Neuronal stem cell (in vitro differentiated cells): ENCODE measurements around the gene BCO2.

Experiments used
- DNase-seq: peaks from one replicate; pipeline ENCODE4 v3.0.0-alpha.2; 2013; ENCODE audit warnings: low spot score
- H2AFZ ChIP-seq: one replicate; pipeline ENCODE4 v1.6.1; 2013; ENCODE audit warnings: mild to moderate bottlenecking, low read length, inconsistent platforms
- H2AK5ac ChIP-seq: 2 replicates; pipeline ENCODE4 v1.6.1; 2013; ENCODE audit warnings: low read depth, mild to moderate bottlenecking, inconsistent platforms, low read length, moderate library complexity, mixed read lengths
- H2BK120ac ChIP-seq: 2 replicates; pipeline ENCODE4 v1.6.1; 2013; ENCODE audit warnings: low read depth, mild to moderate bottlenecking, inconsistent platforms, low read length, moderate library complexity, mixed read lengths
- H2BK12ac ChIP-seq: one replicate; pipeline ENCODE4 v1.6.1; 2013; ENCODE audit warnings: low read length, inconsistent platforms
- H2BK15ac ChIP-seq: 2 replicates; pipeline ENCODE4 v1.6.1; 2013; ENCODE audit warnings: mild to moderate bottlenecking, low read length, inconsistent platforms, mixed read lengths
- H2BK5ac ChIP-seq: one replicate; pipeline ENCODE4 v1.6.1; 2013; ENCODE audit warnings: inconsistent platforms, mild to moderate bottlenecking, low read length, moderate library complexity
- H3K14ac ChIP-seq: one replicate; pipeline ENCODE4 v1.6.1; 2013; ENCODE audit warnings: low read length, inconsistent platforms
- H3K18ac ChIP-seq: 2 replicates; pipeline ENCODE4 v1.6.1; 2013; ENCODE audit warnings: low read length, inconsistent platforms
- H3K23ac ChIP-seq: 2 replicates; pipeline ENCODE4 v1.6.1; 2013; ENCODE audit warnings: low read depth, mild to moderate bottlenecking, mixed read lengths, low read length, inconsistent platforms; ENCODE audit not compliant: poor library complexity
- H3K27ac ChIP-seq: replicated peaks from 3 replicates; pipeline ENCODE4 v1.5.1; 2013; ENCODE audit warnings: low read length, inconsistent platforms
- H3K27me3 ChIP-seq, 3 experiments: 2 replicates each; pipeline ENCODE4 v1.6.1; 2013; ENCODE audit warnings: low read length in 3 of 3, mild to moderate bottlenecking in 2 of 3, inconsistent platforms in 1 of 3, low read depth in 1 of 3, mixed read lengths in 1 of 3, moderate library complexity in 1 of 3; ENCODE audit not compliant: control insufficient read depth in 3 of 3, insufficient read depth in 3 of 3
- H3K36me3 ChIP-seq, 2 donors: replicated peaks in 1 of 2; 2 replicates each; pipeline ENCODE4 v1.6.1; 2013; ENCODE audit warnings: low read length in 2 of 2; ENCODE audit not compliant: control insufficient read depth in 2 of 2, insufficient read depth in 2 of 2
- H3K4ac ChIP-seq: 2 replicates; pipeline ENCODE4 v1.6.1; 2013; ENCODE audit warnings: inconsistent platforms, mild to moderate bottlenecking, low read length, moderate library complexity
- H3K4me1 ChIP-seq, 2 donors: 1 replicate in 1 of 2; 2 replicates in 1 of 2; pipeline ENCODE4 v1.6.1; 2013; ENCODE audit warnings: low read length in 2 of 2, low read depth in 1 of 2; ENCODE audit not compliant: control insufficient read depth in 2 of 2, insufficient read depth in 1 of 2
- H3K4me2 ChIP-seq: one replicate; pipeline ENCODE4 v1.6.1; 2013; ENCODE audit warnings: mild to moderate bottlenecking, low read length, inconsistent platforms; ENCODE audit not compliant: insufficient read depth, poor library complexity, severe bottlenecking
- H3K4me3 ChIP-seq, 2 donors: 2 replicates each; pipeline ENCODE4 v1.5.1; 2013; ENCODE audit warnings: low read length in 2 of 2, mild to moderate bottlenecking in 2 of 2, inconsistent platforms in 1 of 2, moderate library complexity in 1 of 2
- H3K79me1 ChIP-seq: one replicate; pipeline ENCODE4 v1.6.1; 2013; ENCODE audit warnings: low read depth, mild to moderate bottlenecking, inconsistent platforms, low read length, moderate library complexity
- H3K9ac ChIP-seq: one replicate; pipeline ENCODE4 v1.6.1; 2013; ENCODE audit warnings: mild to moderate bottlenecking, low read depth, low read length, inconsistent platforms; ENCODE audit not compliant: poor library complexity
- H3K9me3 ChIP-seq, 2 donors: replicated peaks in 1 of 2; 2 replicates each; pipeline versions ENCODE3 to v1.6.1; 2013; ENCODE audit warnings: low read length in 2 of 2, mild to moderate bottlenecking in 2 of 2, inconsistent platforms in 1 of 2, low read depth in 1 of 2, mixed read lengths in 1 of 2, moderate library complexity in 1 of 2; ENCODE audit not compliant: control insufficient read depth in 2 of 2, insufficient read depth in 1 of 2
- H4K8ac ChIP-seq: one replicate; pipeline ENCODE4 v1.6.1; 2013; ENCODE audit warnings: low read depth, mild to moderate bottlenecking, inconsistent platforms, low read length, moderate library complexity
- H4K91ac ChIP-seq: one replicate; pipeline ENCODE4 v1.6.1; 2013; ENCODE audit warnings: low read length, low read depth, mild to moderate bottlenecking, inconsistent platforms; ENCODE audit not compliant: poor library complexity
- WGBS, 2 donors: extraction: QIAGEN DNeasy Blood & Tissue Kit; methylation state at CpG; one replicate each; pipeline ENCODE4 v1.1.7; 2013; ENCODE audit warnings: missing lambda C conversion rate in 2 of 2, mixed read lengths in 1 of 2; ENCODE audit not compliant: insufficient read length in 2 of 2, insufficient replicate concordance in 1 of 2; ENCODE audit errors: extremely low coverage in 2 of 2; 5-methylcytosine and 5-hydroxymethylcytosine counted together

BCO2 gene

GRCh38 chr11:112223121-112223520 is 47.8 kb downstream of the BCO2 start:
- H3K36me3 ChIP-seq: no peaks in the 10 kb centered on the region
- H3K4me2 ChIP-seq: no peak overlapping the region
- H3K4ac ChIP-seq: no peak overlapping the region
- H2BK5ac ChIP-seq: no peak overlapping the region
- H3K18ac ChIP-seq: no peak overlapping the region
- no peak overlapping the region for H2AK5ac ChIP-seq
- no peak overlapping the region for H2BK12ac ChIP-seq
- H2AFZ ChIP-seq: no peak overlapping the region
- DNase-seq: no peak
- no peak overlapping the region for H3K14ac ChIP-seq
- peaks cover 4 to 8% of the 10 kb centered on the region in 2 donors for H3K4me1 ChIP-seq
- H4K8ac ChIP-seq: no peak overlapping the region
- no peak overlapping the region for H3K23ac ChIP-seq
- H3K9me3 ChIP-seq: no peaks in the 10 kb centered on the region
- no CpG with 5 or more reads among the region's 1 CpG for WGBS, 2 donors
- H3K27me3 ChIP-seq: peaks cover 0 to 20% (median 0%) of the 10 kb centered on the region in 3 experiments
- no peak overlapping the region for H4K91ac ChIP-seq
- H3K79me1 ChIP-seq: no peaks in the 10 kb centered on the region
- no peak overlapping the region for H3K27ac ChIP-seq
- H2BK15ac ChIP-seq: no peak overlapping the region
- H3K9ac ChIP-seq: no peak overlapping the region
- H2BK120ac ChIP-seq: no peak overlapping the region
- H3K4me3 ChIP-seq: no peak overlapping the region

GRCh38 chr11:112223754-112224532 is 48.6 kb downstream of the BCO2 start:
- Histone ChIP-seq H2BK5ac (no peak overlapping the region), H3K4me3 (no peak overlapping the region)

GRCh38 chr11:112225753-112226061 is 50.4 kb downstream of the BCO2 start:
- Histone ChIP-seq H2BK15ac (no peak overlapping the region), H3K4me1 (peaks cover 4 to 8% of the 10 kb centered on the region in 2 donors), H3K23ac (peak overlapping the region; percentile 76), H3K4ac (no peak overlapping the region), H3K9ac (peak overlapping the region; percentile 89), H3K27me3 (peaks cover 0 to 14% (median 0%) of the 10 kb centered on the region in 3 experiments), H3K14ac (no peak overlapping the region), H3K4me3 (peak overlapping the region; percentile 94 to 95), H3K18ac (peak overlapping the region; percentile 86), H2AFZ (peak overlapping the region; percentile 100), H3K36me3 (peaks cover 5 to 22% of the 10 kb centered on the region in 2 donors), H2BK5ac (no peak overlapping the region), H2AK5ac (no peak overlapping the region), H3K79me1 (no peaks in the 10 kb centered on the region), H2BK120ac (no peak overlapping the region), H3K27ac (no peak overlapping the region), H3K9me3 (no peaks in the 10 kb centered on the region), H2BK12ac (no peak overlapping the region), H4K91ac (no peak overlapping the region), H3K4me2 (peak overlapping the region; percentile 72), H4K8ac (no peak overlapping the region)
- no CpG with 5 or more reads among the region's 8 CpGs for WGBS, 2 donors
- DNase-seq: no peak

More at GRCh38 chr11:112223754-112224532, 48.6 kb downstream of the BCO2 start:
- no peaks in the 10 kb centered on the region for H3K79me1 ChIP-seq
- peaks cover 0 to 20% (median 0%) of the 10 kb centered on the region in 3 experiments for H3K27me3 ChIP-seq
- H3K9me3 ChIP-seq: no peaks in the 10 kb centered on the region
- no peak overlapping the region for H3K18ac ChIP-seq
- H3K4ac ChIP-seq: no peak overlapping the region
- no peak overlapping the region for H3K4me2 ChIP-seq
- no peak overlapping the region for H3K27ac ChIP-seq
- H3K36me3 ChIP-seq: peaks cover 0 to 5% of the 10 kb centered on the region in 2 donors
- no peak overlapping the region for H2BK12ac ChIP-seq
- H3K9ac ChIP-seq: no peak overlapping the region
- H3K14ac ChIP-seq: no peak overlapping the region
- H3K4me1 ChIP-seq: peaks cover 4 to 8% of the 10 kb centered on the region in 2 donors
- no peak overlapping the region for H2AFZ ChIP-seq
- no peak overlapping the region for H2AK5ac ChIP-seq
- H2BK120ac ChIP-seq: no peak overlapping the region
- no peak overlapping the region for H3K23ac ChIP-seq
- DNase-seq: no peak
- H4K91ac ChIP-seq: no peak overlapping the region
- no peak overlapping the region for H4K8ac ChIP-seq
- WGBS, 2 donors: no CpG with 5 or more reads among the region's 5 CpGs
- no peak overlapping the region for H2BK15ac ChIP-seq

- H2BK5ac ChIP-seq: peak within 1 kb of the TSS; percentile 40
- peak within 1 kb of the TSS; percentile 94 to 95 for H3K4me3 ChIP-seq
- WGBS, 2 donors: no CpG with 5 or more reads among the region's 70 CpGs
- no peak within 1 kb of the TSS for H4K8ac ChIP-seq
- no peak within 1 kb of the TSS for H3K4ac ChIP-seq
- H3K14ac ChIP-seq: peak within 1 kb of the TSS; percentile 56
- peaks cover 0 to 8% (median 0%) of the 10 kb centered on the region in 3 experiments for H3K27me3 ChIP-seq
- no peaks in the 10 kb centered on the region for H3K79me1 ChIP-seq
- H3K18ac ChIP-seq: peak within 1 kb of the TSS; percentile 99
- no peak within 1 kb of the TSS for H2BK120ac ChIP-seq
- H3K9ac ChIP-seq: peak within 1 kb of the TSS; percentile 99
- H3K4me1 ChIP-seq: peaks cover 4 to 8% of the 10 kb centered on the region in 2 donors
- peak within 1 kb of the TSS; percentile 72 for H3K4me2 ChIP-seq
- no peak within 1 kb of the TSS for H4K91ac ChIP-seq
- peak within 1 kb of the TSS; percentile 76 for H3K23ac ChIP-seq
- no peaks in the 10 kb centered on the region for H3K9me3 ChIP-seq
- peaks cover 5 to 27% of the 10 kb centered on the region in 2 donors for H3K36me3 ChIP-seq
- DNase-seq: peak; percentile 74
- H2AFZ ChIP-seq: peak within 1 kb of the TSS; percentile 100
- peak within 1 kb of the TSS; percentile 71 for H3K27ac ChIP-seq
- H2BK12ac ChIP-seq: no peak within 1 kb of the TSS
- H2BK15ac ChIP-seq: no peak within 1 kb of the TSS
- no peak within 1 kb of the TSS for H2AK5ac ChIP-seq
Observed at GRCh38 chr11:112226062-112226830, 50.9 kb downstream of the BCO2 start, which contains the start of gene PTS. TSS of gene PTS (plus strand) at chr11:112226428. CDS start at chr11:112226444, 16 bp downstream.
